GM19438 (cell line): ENCODE measurements around the gene CLHC1.
"Not testable (repeated sequence)": the region's sequence is repeated elsewhere in the genome, so short reads cannot be mapped to it uniquely, and the experiment has no call there.

ENCODE experiments used
- ATAC-seq: cut with Tn5 transposase; IDR thresholded peaks from one replicate; pipeline ENCODE4 v1.9.1; 2021; ENCODE audit warnings: low read depth; ENCODE audit not compliant: unreplicated experiment

The CLHC1 gene

DNA sequence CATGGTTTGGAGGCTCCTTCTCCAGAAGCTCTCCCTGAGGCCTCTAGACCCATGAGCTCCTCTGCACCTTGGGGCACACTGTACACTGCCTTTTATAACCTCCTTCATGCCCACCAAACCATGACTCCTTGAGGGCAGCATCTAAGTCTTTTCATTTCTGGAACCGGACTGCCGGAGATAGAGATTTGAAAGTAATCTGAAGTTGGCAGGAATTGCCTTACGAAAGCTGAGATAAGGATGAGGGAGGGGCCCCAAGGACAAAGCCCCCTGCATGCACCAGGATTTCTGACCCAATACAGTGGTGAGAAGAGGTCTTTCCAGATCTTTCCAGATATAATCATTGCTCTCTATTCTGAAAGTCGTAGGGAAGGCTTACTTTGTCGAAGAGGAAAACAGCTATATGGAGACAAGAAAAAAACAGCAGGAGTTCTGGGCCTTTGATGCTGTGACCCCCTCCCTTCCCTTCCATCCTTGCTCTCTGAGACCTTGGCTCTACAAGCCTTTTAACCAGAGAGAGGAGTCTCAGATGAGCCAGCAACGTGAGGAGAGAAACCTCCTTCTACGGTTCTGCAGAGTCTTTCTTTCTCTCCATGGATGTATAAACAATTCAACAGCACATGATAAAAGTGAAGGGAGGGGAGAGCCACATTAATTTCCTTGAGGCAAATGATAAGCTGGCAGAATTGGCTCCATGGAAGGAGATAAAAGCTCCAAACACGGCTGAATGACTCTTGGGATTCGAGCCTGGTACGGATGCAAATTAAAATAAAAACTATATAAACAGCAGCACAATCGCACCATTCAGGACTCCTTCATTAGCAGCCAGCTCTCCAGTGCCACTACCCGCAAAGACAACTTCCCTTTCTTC, 93.8 kb downstream of the CLHC1 start:
- ATAC-seq = no peak

GRCh38 chr2:55137024-55137958, 94.8 kb downstream of the CLHC1 start:
- ATAC-seq = no peak

DNA sequence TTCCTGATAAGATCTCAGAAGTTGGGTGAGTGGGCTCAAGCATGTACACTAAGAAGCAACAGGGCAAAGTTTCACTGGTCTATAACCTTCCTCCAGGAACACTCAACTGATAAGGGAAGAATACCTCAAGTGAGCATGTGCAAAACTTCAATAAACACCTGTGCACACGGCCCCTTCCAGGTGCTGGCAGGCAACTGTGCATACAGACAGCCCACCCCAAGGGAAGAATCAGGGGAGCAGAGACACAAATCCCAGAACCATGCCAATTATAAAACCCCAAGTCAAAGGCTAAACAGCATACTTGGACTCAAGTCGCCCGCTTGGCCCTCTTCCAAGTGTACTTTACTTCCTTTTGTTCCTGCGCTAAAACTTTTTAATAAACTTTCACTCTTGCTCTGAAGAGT, 96.0 kb downstream of the CLHC1 start:
- no peak for ATAC-seq

GRCh38 chr2:55135491-55135890, 96.6 kb downstream of the CLHC1 start:
- ATAC-seq = no peak

- ATAC-seq = no peak
These were observed 97.8 kb downstream of the CLHC1 start for GRCh38 chr2:55134316-55134706.

DNA sequence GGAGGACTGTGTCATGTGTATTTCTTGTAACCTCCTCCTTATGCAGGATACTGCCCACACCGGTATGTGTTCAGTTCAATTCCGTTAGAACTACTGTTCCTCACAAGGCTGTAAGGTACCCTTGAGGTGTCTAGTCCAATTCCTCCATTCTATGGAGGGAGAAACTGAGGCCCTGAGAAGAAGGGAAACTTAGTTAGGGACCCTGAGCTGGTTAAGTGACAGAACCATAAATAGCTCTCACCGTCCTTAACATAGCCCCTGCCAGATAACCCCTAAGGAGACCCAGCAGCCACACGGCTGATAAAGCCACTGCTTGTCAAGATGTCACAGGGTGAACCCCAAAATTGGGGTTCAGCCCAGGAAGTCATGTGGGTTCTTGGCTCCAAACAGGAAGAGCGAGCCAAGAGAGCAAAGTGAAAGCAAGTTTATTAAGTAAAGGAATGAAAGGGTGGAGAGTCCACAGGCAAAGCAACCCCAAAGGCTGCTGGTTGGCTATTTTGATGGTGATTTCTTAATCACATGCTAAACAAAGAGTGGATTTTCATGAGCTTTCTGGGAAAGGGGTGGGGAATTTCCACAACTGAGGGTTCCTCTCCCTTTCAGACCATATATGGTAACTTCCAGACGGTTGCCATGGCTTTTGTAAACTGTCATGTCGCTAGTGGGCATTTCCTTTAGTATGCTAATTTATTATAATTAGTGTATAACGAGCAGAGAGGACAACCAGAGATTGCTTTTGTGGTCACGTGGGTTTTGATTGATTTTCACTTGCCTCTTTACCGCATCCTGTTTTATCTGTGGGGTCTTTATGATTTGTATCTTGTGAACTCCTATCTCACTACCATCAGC, 98.4 kb downstream of the CLHC1 start:
- ATAC-seq = peak; percentile 62

- ATAC-seq = no peak
These were observed 101.2 kb downstream of the CLHC1 start for GRCh38 chr2:55130849-55131248.

DNA sequence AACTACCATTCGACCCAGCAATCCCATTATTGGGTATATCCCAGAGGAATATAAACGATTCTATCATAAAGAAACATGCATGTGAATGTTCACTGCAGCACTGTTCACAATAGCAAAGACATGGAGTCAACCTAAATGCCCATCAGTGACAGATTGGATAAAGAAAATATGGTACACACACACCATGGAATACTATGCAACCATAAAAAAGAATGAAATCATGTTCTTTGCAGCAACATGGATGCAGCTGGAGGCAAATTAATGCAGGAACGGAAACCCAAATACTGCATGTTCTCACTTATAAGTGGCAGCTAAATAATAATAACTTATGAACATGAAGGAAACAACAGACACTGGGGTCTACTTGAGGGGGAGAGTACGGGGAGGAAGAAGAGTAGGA, 105.5 kb downstream of the CLHC1 start:
- ATAC-seq = not testable (repeated sequence)
